ENCODE data around the gene NCS1. TPM values are rescaled to one million over a fixed set of nuclear protein-coding genes. Genes with fewer than 3 reads are reported as not detected.

NCS1 gene
- polyA plus RNA-seq, 3 donors, result not detected

- H2AFZ ChIP-seq (ENCODE audit: insufficient read depth, low read depth, low read length, poor library complexity, severe bottlenecking), result no peak overlapping the region
- Mint-ChIP-seq H3K36me3 (no peaks in the 10 kb centered on the region), H3K27ac (no peak overlapping the region), H3K4me1 (peaks cover 26% of the 10 kb centered on the region), H3K9me3 (peaks cover 0 to 4% (median 1%) of the 10 kb centered on the region in 7 donors), H3K4me3 (peak overlapping the region in 1 of 2 donors; percentile 16), H3K27me3 (ENCODE audit: low read depth in 3 of 3) (peaks cover 31 to 49% (median 40%) of the 10 kb centered on the region in 3 donors)
- H3K27me3 ChIP-seq (ENCODE audit: control insufficient read depth in 2 of 2, insufficient read depth in 2 of 2, low read length in 2 of 2), result peaks cover 0 to 19% of the 10 kb centered on the region in 2 donors
- TF ChIP-seq CTCF (IDR thresholded peaks at IDR 0.05), result no peak
- no peak for DNase-seq
- H3K4me1 ChIP-seq (ENCODE audit: control insufficient read depth in 1 of 2, insufficient read depth in 2 of 2, low read length in 2 of 2), result peaks cover 11 to 12% of the 10 kb centered on the region in 2 donors
- H3K36me3 ChIP-seq (replicated peaks in 1 of 2; ENCODE audit: control insufficient read depth in 1 of 2, insufficient read depth in 2 of 2, low read length in 2 of 2), result no peaks in the 10 kb centered on the region
- H3K9me3 ChIP-seq (replicated peaks in 1 of 2; ENCODE audit: control insufficient read depth in 1 of 2, insufficient read depth in 1 of 2, low read length in 2 of 2), result no peaks in the 10 kb centered on the region
- no peaks in the 10 kb centered on the region for H4K20me1 ChIP-seq (ENCODE audit: insufficient read depth, low read length)
- no peak overlapping the region for H3K27ac ChIP-seq (ENCODE audit: low read depth in 1 of 2, low read length in 2 of 2)
- no peak overlapping the region for H3K9ac ChIP-seq (ENCODE audit: insufficient read depth, low read length, poor library complexity, severe bottlenecking)
- intact Hi-C loops (cut with micrococcal nuclease), result no loop called here
- H3K4me2 ChIP-seq (replicated peaks; ENCODE audit: extremely low read depth, low read length, poor library complexity, severe bottlenecking), result no peak overlapping the region
- no peak overlapping the region for H3K4me3 ChIP-seq (replicated peaks in 1 of 3; ENCODE audit: low read depth in 2 of 3, low read length in 3 of 3)
- H3K79me2 ChIP-seq (ENCODE audit: insufficient read depth, low read length), result no peaks in the 10 kb centered on the region
- no CpG with 5 or more reads among the region's 5 CpGs for WGBS (ENCODE audit: insufficient coverage)
These were observed 27.5 kb upstream of the NCS1 start for GRCh38 chr9:130144703-130145102.

- H3K4me1 Mint-ChIP-seq, result peaks cover 16% of the 10 kb centered on the region
- no peak for TF ChIP-seq CTCF (IDR thresholded peaks at IDR 0.05)
- H3K9me3 Mint-ChIP-seq, result peaks cover 0 to 4% (median 1%) of the 10 kb centered on the region in 7 donors
- Histone ChIP-seq H3K27me3 (ENCODE audit: control insufficient read depth in 2 of 2, insufficient read depth in 2 of 2, low read length in 2 of 2) (peaks cover 0 to 19% of the 10 kb centered on the region in 2 donors), H3K36me3 (replicated peaks in 1 of 2; ENCODE audit: control insufficient read depth in 1 of 2, insufficient read depth in 2 of 2, low read length in 2 of 2) (no peaks in the 10 kb centered on the region), H3K79me2 (ENCODE audit: insufficient read depth, low read length) (no peaks in the 10 kb centered on the region), H4K20me1 (ENCODE audit: insufficient read depth, low read length) (no peaks in the 10 kb centered on the region), H2AFZ (ENCODE audit: insufficient read depth, low read depth, low read length, poor library complexity, severe bottlenecking) (no peak overlapping the region), H3K9ac (ENCODE audit: insufficient read depth, low read length, poor library complexity, severe bottlenecking) (no peak overlapping the region), H3K4me1 (ENCODE audit: control insufficient read depth in 1 of 2, insufficient read depth in 2 of 2, low read length in 2 of 2) (peaks cover 3 to 5% of the 10 kb centered on the region in 2 donors), H3K27ac (ENCODE audit: low read depth in 1 of 2, low read length in 2 of 2) (no peak overlapping the region), H3K4me3 (replicated peaks in 1 of 3; ENCODE audit: low read depth in 2 of 3, low read length in 3 of 3) (no peak overlapping the region), H3K9me3 (replicated peaks in 1 of 2; ENCODE audit: control insufficient read depth in 1 of 2, insufficient read depth in 1 of 2, low read length in 2 of 2) (no peaks in the 10 kb centered on the region), H3K4me2 (replicated peaks; ENCODE audit: extremely low read depth, low read length, poor library complexity, severe bottlenecking) (no peak overlapping the region)
- H3K36me3 Mint-ChIP-seq, result no peaks in the 10 kb centered on the region
- intact Hi-C loops (cut with micrococcal nuclease), result no loop called here
- H3K27me3 Mint-ChIP-seq (ENCODE audit: low read depth in 3 of 3), result peaks cover 31 to 49% (median 40%) of the 10 kb centered on the region in 3 donors
- no peak overlapping the region for H3K27ac Mint-ChIP-seq
- no peak overlapping the region for H3K4me3 Mint-ChIP-seq
- WGBS (ENCODE audit: insufficient coverage), result 100% methylated on average over 1 of the region's 1 CpG
- DNase-seq, result no peak
These were observed 26.5 kb upstream of the NCS1 start for GRCh38 chr9:130145658-130146057.
